Stomach (tissue), 9 donors: ENCODE results near the gene POLH. TPM values are rescaled to one million over a fixed set of nuclear protein-coding genes. Genes with fewer than 3 reads are reported as not detected.

Experiments used
- DNase-seq, 2 donors: peaks; one replicate each; pipeline versions ENCODE4 v3.0.0 to v3.0.0-alpha.2; 2013 to 2019
- H3K27ac ChIP-seq, 5 donors: fragments of 200-600 bp in 4 of 5; sonication (generic) in 4 of 5; one replicate each; pipeline ENCODE4 v1.5.1; 2013 to 2019; ENCODE audit warnings: mild to moderate bottlenecking in 1 of 5, moderate library complexity in 1 of 5
- H3K27me3 ChIP-seq, 3 donors: fragments of 200-600 bp; sonication (generic); one replicate each; pipeline ENCODE4 v1.5.1; 2017 to 2019; ENCODE audit warnings: mixed run types in 1 of 3
- H3K36me3 ChIP-seq, 4 donors: fragments of 200-600 bp; sonication (generic); 1 replicate in 3 of 4; 2 replicates in 1 of 4; pipeline ENCODE4 v1.5.1; 2016 to 2019
- H3K4me1 ChIP-seq, 4 donors: fragments of 200-600 bp; sonication (generic); one replicate each; pipeline ENCODE4 v1.5.1; 2016 to 2019
- H3K4me3 ChIP-seq, 4 donors: fragments of 200-600 bp; sonication (generic) in 3 of 4; one replicate each; pipeline ENCODE4 v1.5.1; 2016 to 2019; ENCODE audit warnings: mild to moderate bottlenecking in 1 of 4
- H3K9me3 ChIP-seq, 4 donors: fragments of 200-600 bp; sonication (generic); one replicate each; pipeline ENCODE4 v1.5.1; 2016 to 2019
- CTCF ChIP-seq, 7 experiments: fragments of 450-650 bp in 4 of 7; fragments of 200-600 bp in 3 of 7; sonication (generic) in 3 of 7; IDR thresholded peaks; one replicate each; pipeline ENCODE4 v1.5.1; 2016 to 2019; ENCODE audit warnings: antibody characterized with exemption in 7 of 7, control low read depth in 2 of 7, mild to moderate bottlenecking in 1 of 7
- EP300 ChIP-seq: sonication (generic); formaldehyde crosslinking; IDR thresholded peaks from one replicate; pipeline ENCODE4 v1.6.1; 2017; ENCODE audit warnings: antibody characterized with exemption
- POLR2A ChIP-seq, 4 donors: fragments of 450-650 bp; IDR thresholded peaks; one replicate each; pipeline ENCODE4 v1.6.1; 2016; ENCODE audit warnings: antibody characterized with exemption in 4 of 4, control low read depth in 2 of 4, mild to moderate bottlenecking in 1 of 4, moderate library complexity in 1 of 4
- POLR2AphosphoS5 ChIP-seq, 3 donors: sonication (generic); formaldehyde crosslinking; IDR thresholded peaks; one replicate each; pipeline ENCODE4 v1.6.1; 2016; ENCODE audit warnings: antibody characterized with exemption in 3 of 3
- WGBS, 5 donors: extraction: QIAGEN DNeasy Blood & Tissue Kit in 3 of 5; methylation state at CpG; one replicate each; pipeline versions ENCODE4 v1.1.5 to v1.1.7; 2013 to 2018; 5-methylcytosine and 5-hydroxymethylcytosine counted together
- intact Hi-C: fragments of 100-400 bp; cut with DNase I; formaldehyde crosslinking; loops from one replicate; pipeline ENCODE4 v1.15.1; 2023; ENCODE audit warnings: low total_unique reads
- polyA plus RNA-seq, 3 donors: library from polyadenylated mRNA; stranded (reverse); fragments of 200-250 nt; gene quantifications; one replicate each; pipeline ENCODE4 v1.2.3, GENCODE V29; 2013
- total RNA-seq, 5 donors: library from RNA; depleted of rRNA; stranded (reverse); fragments of >200 nt; gene quantifications; one replicate each; pipeline versions ENCODE4 v1.1.0 to v1.2.3, GENCODE V29; 2014 to 2016
- donor health status: healthy with polysubstance abuse.
- donor health status: Bipolar disorder and iron deficiency.
- donor health status: healthy.

POLH gene
- total and polyA plus RNA-seq, 8 donors = 1.8 to 47.8 (median 6.8) TPM

- DNase-seq = no peak
- no peak overlapping the region for H3K27ac ChIP-seq
- 82 to 93% (median 87%) methylated on average over 5 of the region's 5 CpGs for WGBS, 5 donors
- peaks cover 0 to 18% (median 16%) of the 10 kb centered on the region in 4 donors for H3K4me1 ChIP-seq
- H3K9me3 ChIP-seq = no peaks in the 10 kb centered on the region
- H3K36me3 ChIP-seq = peaks cover 39 to 75% (median 74%) of the 10 kb centered on the region in 4 donors
- no peak overlapping the region for H3K4me3 ChIP-seq
- intact Hi-C loops = no loop called here
- TF ChIP-seq CTCF (IDR thresholded peaks at IDR 0.05) (no peak), POLR2AphosphoS5 (IDR thresholded peaks at IDR 0.05) (no peak), POLR2A (IDR thresholded peaks at IDR 0.05) (no peak), EP300 (no peak)
- H3K27me3 ChIP-seq = no peaks in the 10 kb centered on the region
These were observed 5.0 kb upstream of the POLH start for GRCh38 chr6:43570876-43571441.

GRCh38 chr6:43572015-43572414, 4.0 kb upstream of the POLH start:
- TF ChIP-seq CTCF (IDR thresholded peaks at IDR 0.05) (no peak), POLR2A (IDR thresholded peaks at IDR 0.05) (no peak), EP300 (no peak), POLR2AphosphoS5 (IDR thresholded peaks at IDR 0.05) (no peak)
- H3K27me3 ChIP-seq = no peaks in the 10 kb centered on the region
- 93 to 97% (median 95%) methylated on average over 4 of the region's 4 CpGs for WGBS, 5 donors
- no peak overlapping the region for H3K27ac ChIP-seq
- peaks cover 0 to 26% (median 21%) of the 10 kb centered on the region in 4 donors for H3K4me1 ChIP-seq
- no peak overlapping the region for H3K4me3 ChIP-seq
- no peaks in the 10 kb centered on the region for H3K9me3 ChIP-seq
- H3K36me3 ChIP-seq = peaks cover 30 to 64% (median 64%) of the 10 kb centered on the region in 4 donors
- intact Hi-C loops = no loop called here
- no peak for DNase-seq

- peak; percentile 36 to 57 for DNase-seq
- TF ChIP-seq POLR2AphosphoS5 (IDR thresholded peaks at IDR 0.05) (no peak), CTCF (IDR thresholded peaks at IDR 0.05) (no peak), POLR2A (IDR thresholded peaks at IDR 0.05) (no peak), EP300 (no peak)
- peaks cover 11 to 32% (median 32%) of the 10 kb centered on the region in 4 donors for H3K36me3 ChIP-seq
- peaks cover 0 to 43% (median 37%) of the 10 kb centered on the region in 4 donors for H3K4me1 ChIP-seq
- H3K27ac ChIP-seq = peak overlapping the region; percentile 67 to 83 (median 79)
- intact Hi-C loops = no loop called here
- no peaks in the 10 kb centered on the region for H3K9me3 ChIP-seq
- no peaks in the 10 kb centered on the region for H3K27me3 ChIP-seq
- WGBS, 5 donors = 0 to 1% (median 1%) methylated on average over 35 to 38 of the region's 38 CpGs
- H3K4me3 ChIP-seq = peak overlapping the region; percentile 88 to 97 (median 94)
These were observed 747 bp upstream of the POLH start for GRCh38 chr6:43575105-43575771.

- Histone ChIP-seq H3K4me3 (no peak overlapping the region), H3K36me3 (peaks cover 10 to 18% (median 16%) of the 10 kb centered on the region in 4 donors), H3K4me1 (peaks cover 0 to 42% (median 35%) of the 10 kb centered on the region in 4 donors), H3K27me3 (no peaks in the 10 kb centered on the region), H3K9me3 (no peaks in the 10 kb centered on the region), H3K27ac (no peak overlapping the region)
- intact Hi-C loops = no loop called here
- TF ChIP-seq CTCF (IDR thresholded peaks at IDR 0.05) (no peak), EP300 (no peak), POLR2A (IDR thresholded peaks at IDR 0.05) (no peak), POLR2AphosphoS5 (IDR thresholded peaks at IDR 0.05) (no peak)
- DNase-seq = no peak
- WGBS, 5 donors = 62 to 78% (median 73%) methylated on average over 3 of the region's 3 CpGs
These were observed 2.8 kb downstream of the POLH start for GRCh38 chr6:43578748-43579147.
